HG02610 (cell line): ENCODE measurements around the gene FBXL13.
A peak's percentile ranks its signal among the peaks of the same experiment; 100 is the strongest.
"Not testable (repeated sequence)": the region's sequence is repeated elsewhere in the genome, so short reads cannot be mapped to it uniquely, and the experiment has no call there.

Experiments
- ATAC-seq: cut with Tn5 transposase; IDR thresholded peaks from one replicate; pipeline ENCODE4 v1.9.1; 2021; ENCODE audit warnings: mild to moderate bottlenecking, moderate library complexity; ENCODE audit not compliant: unreplicated experiment

The FBXL13 gene

DNA sequence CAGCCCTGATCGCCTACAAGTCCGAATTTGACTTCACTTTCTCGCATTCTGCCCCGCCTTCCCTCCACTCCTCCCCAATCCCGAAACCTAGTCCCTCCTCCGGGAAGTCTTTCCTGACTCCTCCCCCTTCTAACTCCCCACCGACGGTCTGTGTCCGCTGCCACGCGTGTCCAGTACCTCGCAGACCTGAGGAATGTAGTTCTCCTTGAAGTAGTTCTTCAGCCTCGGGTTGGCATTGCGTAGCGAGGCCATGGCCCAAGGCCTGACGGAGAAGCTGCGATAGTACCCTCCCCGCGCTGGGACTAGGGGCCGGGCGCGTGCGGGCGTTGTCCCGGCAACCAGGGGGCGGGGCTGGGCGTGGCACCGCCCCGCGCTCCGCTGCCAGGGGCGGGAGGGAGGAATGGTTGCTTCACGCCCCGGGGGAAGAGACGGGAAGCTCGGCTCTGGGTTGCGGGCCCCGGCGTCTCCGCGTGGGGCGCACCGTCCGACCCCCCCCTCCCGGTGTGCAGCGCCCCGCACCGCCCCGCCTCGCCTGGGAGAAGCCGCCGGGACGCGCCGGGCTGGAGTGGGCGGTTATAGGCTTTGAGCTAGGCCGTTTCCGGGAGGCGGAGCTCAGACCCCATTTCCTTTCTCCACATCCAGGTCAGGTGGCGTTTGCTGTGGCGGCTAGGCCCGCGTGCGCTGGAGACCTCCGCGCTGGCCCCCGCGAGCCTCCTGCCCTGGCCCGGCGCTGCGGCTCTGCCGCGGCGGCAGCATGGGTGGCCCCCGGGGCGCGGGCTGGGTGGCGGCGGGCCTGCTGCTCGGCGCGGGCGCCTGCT, at the start of gene FBXL13, which contains the start of gene ARMC10:
Gene FBXL13 (minus strand): TSS at position 278 of the 818 bp plus-strand sequence.
Gene ARMC10 (plus strand): TSS at position 622 of the 818 bp plus-strand sequence. CDS start 133 bp downstream, at position 755.
- peak; percentile 92 for ATAC-seq

DNA sequence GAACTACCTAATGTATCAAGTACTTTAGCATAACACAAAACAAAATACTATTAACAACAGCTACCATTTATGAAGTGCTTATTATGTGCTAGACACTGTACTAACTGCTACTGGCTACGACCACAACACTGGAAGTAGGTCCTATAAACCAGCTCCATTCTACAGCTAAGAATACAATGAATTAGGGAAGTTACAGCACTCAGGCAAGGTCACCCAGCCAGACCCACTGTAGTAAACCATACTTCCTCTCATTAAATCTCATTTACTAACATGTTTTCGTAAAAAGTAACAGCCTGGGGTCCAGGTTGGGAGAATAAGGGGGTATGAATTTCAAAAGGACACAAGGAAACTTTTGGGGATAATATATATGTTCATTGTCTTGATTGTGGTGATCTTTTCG, 48.9 kb upstream of the FBXL13 start:
- no peak for ATAC-seq

DNA sequence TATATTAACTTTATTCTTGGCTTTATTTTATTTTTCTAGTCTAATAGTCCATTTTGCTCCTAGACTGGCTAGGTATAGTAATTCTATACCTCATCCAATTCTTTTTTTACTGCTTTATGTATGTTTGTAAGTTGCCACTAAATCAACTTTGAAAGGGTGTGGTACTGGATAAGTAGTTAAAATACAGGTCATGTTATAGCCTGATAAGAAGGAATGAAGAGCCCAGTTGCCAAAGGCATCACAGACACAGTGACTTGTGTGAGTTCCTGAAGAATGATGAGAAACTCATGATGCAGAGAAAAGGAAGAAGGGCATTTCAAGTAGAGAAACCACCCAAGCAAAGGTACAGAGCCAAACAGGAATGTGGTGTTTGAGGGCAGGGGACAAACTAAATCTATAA, 47.0 kb upstream of the FBXL13 start:
- ATAC-seq = no peak

DNA sequence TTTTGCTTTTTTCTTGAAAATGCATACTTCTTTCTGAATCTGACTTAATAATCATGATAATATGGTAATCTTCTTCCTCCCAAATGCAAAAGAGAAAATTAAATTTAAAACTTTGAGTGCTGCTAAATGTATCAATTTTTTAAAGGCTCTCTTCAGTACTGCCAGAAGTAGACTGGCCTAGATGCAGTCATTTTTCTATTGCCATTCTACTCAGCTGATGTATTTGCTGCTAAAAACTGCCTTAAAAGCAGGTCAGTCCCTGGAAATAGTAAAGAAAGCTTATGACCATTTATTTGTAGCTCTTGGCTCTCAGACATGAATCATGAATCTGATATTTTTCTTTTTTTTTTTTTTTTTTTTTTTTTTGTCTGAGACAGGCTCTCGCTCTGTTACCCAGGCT, 45.8 kb upstream of the FBXL13 start:
- ATAC-seq = no peak

DNA sequence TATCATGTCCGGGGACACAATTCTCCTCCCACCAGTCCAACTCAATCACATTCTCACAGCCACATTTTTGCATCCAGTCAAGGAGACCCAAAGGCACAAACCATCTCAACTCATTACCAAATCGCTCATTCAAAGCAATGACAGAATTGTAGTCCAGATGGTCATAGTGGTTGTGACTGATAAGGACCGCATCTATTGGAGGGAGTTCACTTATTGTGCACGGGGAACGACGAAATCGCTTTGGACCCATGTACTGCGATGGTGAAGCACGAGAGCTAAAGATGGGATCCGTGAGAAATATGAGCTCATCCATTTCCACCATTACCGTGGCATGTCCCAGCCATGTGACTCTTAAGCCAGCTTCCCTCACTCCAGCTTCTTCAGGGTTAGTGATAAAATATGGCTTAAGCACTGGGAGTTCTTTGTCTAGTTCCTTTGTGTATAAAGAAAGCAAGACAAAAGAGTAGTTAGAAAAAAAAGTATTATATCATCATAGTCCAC, 45.2 kb upstream of the FBXL13 start:
- ATAC-seq = no peak

DNA sequence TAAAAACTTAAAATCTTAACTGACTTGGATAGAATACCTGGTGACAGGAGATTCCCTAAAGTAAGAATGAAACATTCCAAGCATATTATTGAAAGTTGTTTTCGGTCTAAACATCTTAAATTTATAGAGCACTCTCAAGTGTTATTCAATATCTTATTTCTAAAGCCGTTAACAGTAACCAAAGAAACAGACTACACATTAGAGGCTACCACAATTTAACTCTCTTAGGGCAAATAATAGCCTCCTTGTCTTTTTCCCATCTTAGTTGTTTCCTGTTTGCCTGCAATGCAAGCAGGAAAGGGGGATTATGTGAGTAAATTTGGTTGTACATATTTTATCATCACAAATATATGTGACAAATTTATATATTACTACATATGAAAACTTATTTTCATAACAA, 42.9 kb upstream of the FBXL13 start:
- ATAC-seq = no peak

DNA sequence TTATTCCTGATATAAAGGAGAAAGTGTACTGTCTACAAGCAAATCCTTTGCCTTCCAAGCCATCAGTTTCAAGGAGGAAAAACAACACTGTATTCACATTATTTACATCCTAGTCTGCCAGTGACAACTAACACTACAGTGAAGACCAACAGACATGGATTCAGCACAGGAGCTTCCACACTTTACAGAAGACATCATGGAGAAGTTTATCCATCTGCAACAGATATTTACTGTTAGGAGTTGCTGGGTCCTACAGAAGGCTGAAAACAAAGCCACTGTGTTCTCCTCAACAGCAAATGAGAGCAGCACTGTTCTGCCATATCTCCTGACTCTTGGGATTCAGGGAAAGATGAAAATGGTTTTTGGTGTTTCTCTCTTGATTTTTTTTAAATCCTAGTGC, 42.4 kb upstream of the FBXL13 start:
- ATAC-seq = no peak

DNA sequence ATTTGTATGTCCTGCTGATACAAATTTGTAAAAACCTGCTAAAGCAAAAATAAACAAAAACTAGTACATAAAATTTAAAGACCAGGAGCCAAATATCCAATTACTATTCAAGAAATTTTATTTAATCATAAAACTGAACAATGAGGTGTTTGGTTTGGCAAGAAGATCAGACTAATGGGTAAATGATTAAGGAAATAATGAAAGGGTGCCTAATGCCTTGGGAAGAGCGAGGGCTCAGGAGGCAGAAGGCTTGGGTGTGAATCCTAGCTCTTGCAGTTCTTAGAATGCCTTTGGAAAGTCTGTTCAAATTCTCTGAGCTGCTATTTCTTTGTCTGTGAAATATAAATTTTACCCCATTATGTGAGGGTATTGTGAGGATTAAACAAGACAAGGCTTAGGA, 41.9 kb upstream of the FBXL13 start:
- ATAC-seq = no peak

DNA sequence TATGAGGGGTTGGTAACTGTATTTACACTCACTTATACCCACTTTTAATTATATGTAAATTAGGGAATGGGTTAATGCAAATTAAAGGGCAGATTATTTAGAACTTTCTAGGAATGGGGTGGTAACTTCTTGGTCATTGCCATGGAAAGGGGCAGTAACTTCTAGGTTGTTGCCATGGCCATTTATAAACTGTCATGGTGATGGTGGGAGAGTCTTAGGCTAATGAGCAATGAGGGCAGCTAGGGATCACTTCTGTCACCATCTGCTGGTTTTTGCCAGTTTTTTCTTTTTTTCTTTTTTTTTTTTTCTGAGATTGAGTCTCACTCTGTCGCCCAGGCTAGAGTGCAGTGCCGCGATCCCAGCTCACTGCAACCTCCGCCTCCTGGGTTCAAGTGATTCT, 41.2 kb upstream of the FBXL13 start:
- ATAC-seq = no peak

DNA sequence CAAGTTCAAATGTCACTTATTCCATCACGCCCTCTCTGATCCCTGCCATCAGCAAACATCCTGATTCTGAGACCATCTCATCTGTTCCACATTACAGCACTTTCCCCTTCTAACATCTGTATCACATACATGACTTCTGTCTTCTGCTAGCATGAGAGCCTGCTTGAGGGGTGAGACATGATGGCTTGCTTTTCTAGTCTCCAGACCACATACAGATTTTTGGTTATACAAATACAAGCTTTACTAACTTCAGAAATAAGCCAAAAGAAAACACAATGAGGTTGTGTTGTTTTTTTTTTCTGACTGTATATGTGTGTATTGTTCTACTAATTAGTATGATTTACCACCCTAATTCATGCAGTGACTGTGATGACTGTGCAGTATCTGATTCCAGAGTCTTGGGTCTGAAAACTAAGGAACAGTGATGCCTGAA, 40.0 kb upstream of the FBXL13 start:
- ATAC-seq = no peak

DNA sequence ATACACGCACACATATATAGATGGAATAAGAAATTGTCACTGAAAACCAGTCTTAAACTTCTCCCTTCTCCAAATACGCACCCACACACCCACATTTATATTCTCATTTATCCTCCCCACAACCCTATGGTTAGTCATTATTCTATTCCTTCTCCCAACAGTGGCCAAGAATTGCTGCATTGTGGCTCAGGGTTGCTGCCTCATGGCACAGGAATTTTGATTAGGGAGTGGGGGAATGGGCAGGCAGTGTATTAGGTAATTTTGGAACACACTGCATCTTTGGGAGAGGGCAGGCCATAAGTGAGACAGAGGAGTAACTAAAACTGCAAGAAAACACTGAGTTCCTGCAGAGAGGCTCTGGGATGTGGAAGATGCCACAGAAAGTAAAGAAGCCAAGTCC, 38.6 kb upstream of the FBXL13 start:
- ATAC-seq = no peak

DNA sequence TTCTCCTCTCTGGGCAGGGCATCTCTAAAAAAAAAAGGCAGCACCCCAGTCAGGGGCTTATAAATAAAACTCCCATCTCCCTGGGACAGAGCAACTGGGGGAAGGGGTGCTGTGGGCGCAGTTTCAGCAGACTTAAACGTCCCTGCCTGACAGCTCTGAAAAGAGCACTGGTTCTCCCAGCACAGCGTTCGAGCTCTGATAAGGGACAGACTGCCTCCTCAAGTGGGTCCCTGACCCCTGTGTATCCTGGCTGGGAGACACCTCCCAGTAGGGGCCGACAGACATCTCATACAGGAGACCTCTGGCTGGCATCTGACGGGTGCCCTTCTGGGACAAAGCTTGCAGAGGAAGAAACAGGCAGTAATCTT, 32.1 kb upstream of the FBXL13 start:
- ATAC-seq = not testable (repeated sequence)

DNA sequence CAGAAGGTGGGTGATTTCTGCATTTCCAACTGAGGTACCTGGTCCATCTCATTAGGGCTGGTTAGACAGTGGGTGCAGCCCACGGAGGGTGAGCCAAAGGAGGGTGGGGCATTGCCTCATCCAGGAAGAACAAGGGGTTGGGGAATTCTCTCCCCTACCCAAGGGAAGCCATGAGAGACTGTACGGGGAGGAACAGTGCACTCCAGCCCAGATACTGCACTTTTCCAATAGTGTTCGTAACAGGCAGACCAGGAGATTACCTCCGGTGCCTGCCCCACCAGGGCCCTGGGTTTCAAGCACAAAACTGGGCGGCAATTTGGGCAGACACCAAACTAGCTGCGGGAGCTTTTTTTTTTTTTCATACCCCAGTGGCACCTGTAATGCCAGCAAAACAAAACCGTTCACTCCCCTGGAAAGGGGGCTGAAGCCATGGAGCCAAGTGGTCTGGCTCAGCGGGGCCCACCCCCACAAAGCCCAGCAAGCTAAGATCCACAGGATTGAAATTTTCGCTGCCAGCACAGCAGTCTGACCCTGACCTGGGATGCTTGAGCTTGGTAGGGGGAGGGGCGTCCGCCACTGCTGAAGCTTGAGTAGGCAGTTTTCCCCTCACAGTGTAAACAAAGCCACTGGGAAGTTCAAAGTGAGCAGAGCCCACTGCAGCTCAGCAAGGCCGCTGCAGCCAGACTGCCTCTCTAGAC, 31.6 kb upstream of the FBXL13 start:
- no peak for ATAC-seq

DNA sequence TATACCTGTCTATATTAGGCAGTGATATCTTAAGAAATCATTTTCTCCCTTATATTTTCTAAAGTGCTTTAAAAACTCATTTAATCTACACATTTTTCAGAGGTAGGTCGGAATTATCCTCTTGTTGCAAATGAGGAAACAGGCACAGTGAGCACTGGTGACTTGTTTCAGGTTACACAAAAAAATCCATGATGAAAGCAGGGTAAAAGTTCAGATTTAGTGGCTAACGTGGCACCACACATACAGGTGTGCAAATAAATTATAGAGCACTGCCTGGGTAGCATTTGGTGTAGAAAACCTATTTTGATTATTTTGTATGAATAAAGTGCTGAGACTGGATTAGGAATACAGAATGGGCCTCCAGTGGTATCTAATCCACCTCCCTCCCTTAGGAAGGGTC, 26.9 kb upstream of the FBXL13 start:
- no peak for ATAC-seq

DNA sequence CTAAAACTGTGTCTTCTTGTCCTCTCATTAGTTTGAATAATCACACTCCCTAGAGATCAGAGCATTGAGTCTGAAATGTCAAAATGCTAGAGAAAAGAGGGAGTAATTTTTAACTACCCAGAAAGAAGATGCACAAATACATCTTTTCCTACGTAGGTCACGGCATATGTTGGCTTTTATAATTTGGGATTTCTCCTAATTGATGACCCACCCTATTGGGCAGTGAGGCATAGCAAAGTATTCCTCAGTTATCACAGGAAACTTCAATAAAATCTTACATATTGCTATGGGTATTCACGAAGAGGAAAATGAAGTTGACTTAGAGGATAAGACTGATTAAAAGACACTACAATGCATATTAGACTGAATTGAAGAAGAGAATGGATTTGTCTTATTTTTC, 25.8 kb upstream of the FBXL13 start:
- ATAC-seq = no peak

DNA sequence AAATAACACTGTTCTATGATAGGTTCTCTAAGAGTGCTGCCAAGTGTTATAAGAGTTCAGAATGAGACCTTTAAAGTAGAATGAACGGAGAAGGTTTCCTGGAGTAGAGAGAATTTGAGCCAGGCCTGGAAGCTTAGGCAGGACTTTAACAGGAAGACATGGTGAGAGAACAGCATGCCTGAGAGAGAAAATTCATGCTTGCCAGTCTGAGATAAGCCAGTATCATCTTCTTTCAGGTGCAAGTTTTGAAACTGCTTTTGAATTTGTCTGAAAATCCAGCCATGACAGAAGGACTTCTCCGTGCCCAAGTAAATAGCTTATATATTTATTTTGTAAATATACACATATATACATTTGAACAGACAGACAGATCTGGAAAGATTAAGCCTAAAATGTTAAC, 22.4 kb upstream of the FBXL13 start:
- no peak for ATAC-seq

DNA sequence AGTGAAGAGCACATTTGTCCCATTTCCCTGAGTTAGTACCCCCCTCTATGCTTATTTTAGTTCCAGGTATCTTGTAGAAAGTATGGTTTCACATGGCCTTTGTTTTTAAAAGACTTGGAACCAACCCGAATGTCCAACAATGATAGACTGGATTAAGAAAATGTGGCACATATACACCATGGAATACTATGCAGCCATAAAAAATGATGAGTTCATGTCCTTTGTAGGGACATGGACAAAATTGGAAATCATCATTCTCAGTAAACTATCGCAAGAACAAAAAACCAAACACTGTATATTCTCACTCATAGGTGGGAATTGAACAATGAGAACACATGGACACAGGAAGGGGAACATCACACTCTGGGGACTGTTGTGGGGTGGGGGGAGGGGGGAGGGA, 21.0 kb upstream of the FBXL13 start:
- not testable (repeated sequence) for ATAC-seq

DNA sequence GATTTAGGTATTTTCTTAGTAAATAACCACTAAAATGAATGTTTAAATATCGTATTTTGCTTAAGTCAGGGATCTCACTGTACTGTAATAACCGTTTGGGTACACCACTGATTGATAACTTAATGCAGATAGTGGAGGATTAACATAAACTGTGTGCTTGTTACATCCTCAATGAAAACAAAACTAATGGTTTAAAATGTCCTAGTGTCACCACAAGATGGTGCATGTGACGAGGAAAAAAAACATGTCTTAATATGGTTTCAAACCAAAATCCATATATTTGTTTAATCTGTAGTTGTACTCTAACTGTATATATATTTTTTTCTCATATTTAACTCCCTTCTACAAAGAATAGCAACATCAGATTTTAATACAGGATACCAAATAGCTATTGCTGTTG, 19.5 kb upstream of the FBXL13 start:
- no peak for ATAC-seq

DNA sequence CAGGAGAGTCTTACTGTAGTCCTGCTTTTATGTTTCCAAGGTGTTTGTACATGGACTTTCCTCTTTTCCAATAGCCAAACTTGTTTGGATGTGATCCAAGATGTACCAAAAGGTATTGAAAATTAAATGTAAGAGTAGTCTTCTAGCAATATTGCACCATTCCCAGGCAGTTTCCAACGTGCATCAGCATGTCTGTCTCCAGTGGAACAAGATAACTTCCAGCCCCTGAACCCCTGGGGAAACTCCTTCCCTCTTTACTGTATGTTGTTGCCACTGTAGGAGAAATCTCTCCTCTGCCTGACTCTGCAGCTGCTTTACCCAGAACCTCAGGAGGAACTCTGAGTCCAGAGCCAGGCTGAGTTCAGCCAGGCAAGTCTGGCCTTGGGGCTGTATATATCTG, 18.8 kb upstream of the FBXL13 start:
- no peak for ATAC-seq

DNA sequence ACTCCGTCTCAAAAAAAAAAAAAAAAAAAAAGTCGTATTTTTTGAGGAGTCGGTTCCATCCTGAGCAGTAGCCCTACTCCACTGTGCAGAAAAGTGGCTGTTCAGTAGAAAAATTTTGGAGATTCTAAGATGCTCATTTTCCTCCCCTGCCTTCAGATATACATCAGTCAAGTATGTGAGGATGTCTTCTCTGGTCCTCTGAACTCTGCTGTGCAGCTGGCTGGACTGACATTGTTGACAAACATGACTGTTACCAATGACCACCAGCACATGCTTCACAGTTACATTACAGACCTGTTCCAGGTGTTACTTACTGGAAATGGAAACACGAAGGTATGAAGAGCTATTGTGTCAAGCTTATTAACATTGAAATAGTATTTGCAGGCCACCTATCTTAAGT, 17.7 kb upstream of the FBXL13 start:
- not testable (repeated sequence) for ATAC-seq

DNA sequence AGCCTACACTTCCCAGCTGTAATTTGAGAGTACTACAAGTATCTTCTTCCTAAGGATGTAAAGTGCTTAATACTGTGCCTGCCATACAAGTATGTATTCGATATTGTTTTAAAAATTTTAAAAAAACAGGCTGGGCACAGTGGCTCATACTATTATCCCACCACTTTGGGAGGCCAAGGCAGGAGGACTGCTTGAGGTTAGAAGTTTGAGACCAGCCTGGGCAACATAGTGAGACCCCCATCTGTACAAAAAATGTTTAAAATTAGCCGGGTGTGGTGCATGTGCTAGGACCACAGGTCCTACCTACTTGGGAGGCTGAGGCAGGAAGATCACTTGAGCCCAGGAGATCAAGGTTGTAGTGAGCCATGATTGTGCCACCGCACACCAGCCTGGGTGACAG, 8.6 kb upstream of the FBXL13 start:
- no peak for ATAC-seq

DNA sequence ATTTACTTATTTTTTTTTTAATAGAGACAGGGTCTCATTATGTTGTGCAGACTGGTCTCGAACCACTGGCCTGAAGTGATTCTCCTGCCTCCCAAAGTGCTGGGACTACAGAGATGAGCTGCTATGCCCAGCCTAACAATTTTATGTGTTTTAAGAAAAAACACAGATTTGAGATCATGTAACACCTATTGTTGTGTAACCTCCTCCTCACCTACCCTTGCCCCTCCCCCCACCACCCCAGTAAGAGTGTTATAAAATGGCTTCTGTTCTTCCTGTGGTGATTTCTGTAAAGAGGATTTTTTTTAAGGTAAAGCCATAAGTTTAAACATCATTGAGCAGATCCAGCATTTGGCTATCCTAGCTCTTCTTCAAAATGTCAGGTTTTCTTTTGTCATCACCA, 7.9 kb upstream of the FBXL13 start:
- no peak for ATAC-seq
